T-helper 17 cell (primary cell): Measurements from ENCODE around the gene RGS1. TPM values are rescaled to one million over a fixed set of nuclear protein-coding genes. Genes with fewer than 3 reads are reported as not detected.
"Not testable (repeated sequence)": the region's sequence is repeated elsewhere in the genome, so short reads cannot be mapped to it uniquely, and the experiment has no call there.

ENCODE experiments used
- ATAC-seq: fragments of 150-1000 bp; cut with Tn5 transposase; 2 replicates; pipeline ENCODE4 v1.10.0; 2021; ENCODE audit warnings: mild to moderate bottlenecking, moderate library complexity
- DNase-seq, 3 donors: peaks; one replicate each; pipeline versions ENCODE4 v3.0.0 to v3.0.0-alpha.2; 2020 to 2021
- H3K9me3 ChIP-seq: one replicate; pipeline ENCODE4 v1.7.0; 2013; ENCODE audit warnings: low read length, mild to moderate bottlenecking; ENCODE audit not compliant: control insufficient read depth, poor library complexity, severe bottlenecking
- H3K27ac Mint-ChIP-seq: one replicate; pipeline ENCODE4 v1.8.0; 2022; ENCODE audit warnings: mild to moderate bottlenecking, moderate library complexity, mixed read lengths
- H3K27me3 Mint-ChIP-seq: one replicate; pipeline ENCODE4 v1.8.0; 2022; ENCODE audit warnings: mixed read lengths
- H3K36me3 Mint-ChIP-seq: one replicate; pipeline ENCODE4 v1.8.0; 2022; ENCODE audit warnings: low read depth, mixed read lengths
- H3K4me1 Mint-ChIP-seq: one replicate; pipeline ENCODE4 v1.8.0; 2022; ENCODE audit warnings: mild to moderate bottlenecking, mixed read lengths
- H3K4me3 Mint-ChIP-seq: one replicate; pipeline ENCODE4 v1.8.0; 2022; ENCODE audit warnings: mild to moderate bottlenecking, moderate library complexity, mixed read lengths
- total RNA-seq, 4 donors: library from RNA in 2 of 4; stranded (reverse) in 2 of 4; gene quantifications; one replicate each; pipeline ENCODE4 v1.2.3 and lab custom pipeline; 2022 to 2026

The RGS1 gene
- total RNA-seq (100 to 1,000 TPM; 387 to 736 TPM), total RNA-seq (lab: John Stamatoyannopoulos, UW) (164 to 959 reads per million in 2 donors)

GRCh38 chr1:192575499-192576189 is at the start of gene RGS1:
Gene RGS1, plus strand, starts transcription at chr1:192575773. Its CDS starts 20 bp downstream, at chr1:192575793.
- peaks cover 43% of the 10 kb centered on the region for H3K4me1 Mint-ChIP-seq
- peak; percentile 87 for ATAC-seq
- no peaks in the 10 kb centered on the region for H3K27me3 Mint-ChIP-seq
- peak; percentile 30 to 62 (median 62) for DNase-seq
- peaks cover 3% of the 10 kb centered on the region for H3K36me3 Mint-ChIP-seq
- H3K4me3 Mint-ChIP-seq = peak within 1 kb of the TSS; percentile 93
- H3K9me3 ChIP-seq = no peaks in the 10 kb centered on the region
- H3K27ac Mint-ChIP-seq = peak within 1 kb of the TSS; percentile 98

GRCh38 chr1:192527111-192527795 is 48.3 kb upstream of the RGS1 start:
- Mint-ChIP-seq H3K4me1 (peaks cover 18% of the 10 kb centered on the region), H3K27me3 (no peaks in the 10 kb centered on the region), H3K4me3 (no peak overlapping the region), H3K27ac (no peak overlapping the region), H3K36me3 (peaks cover 2% of the 10 kb centered on the region)
- no peak for DNase-seq
- H3K9me3 ChIP-seq = no peaks in the 10 kb centered on the region
- ATAC-seq = no peak

GRCh38 chr1:192527950-192528349 is 47.6 kb upstream of the RGS1 start:
- H3K27me3 Mint-ChIP-seq = no peaks in the 10 kb centered on the region
- no peak overlapping the region for H3K27ac Mint-ChIP-seq
- peaks cover 18% of the 10 kb centered on the region for H3K4me1 Mint-ChIP-seq
- DNase-seq (no peak), ATAC-seq (no peak)
- H3K4me3 Mint-ChIP-seq = no peak overlapping the region
- H3K9me3 ChIP-seq = no peaks in the 10 kb centered on the region
- H3K36me3 Mint-ChIP-seq = peaks cover 2% of the 10 kb centered on the region

- H3K27ac Mint-ChIP-seq = no peak overlapping the region
- no peaks in the 10 kb centered on the region for H3K9me3 ChIP-seq
- no peaks in the 10 kb centered on the region for H3K27me3 Mint-ChIP-seq
- DNase-seq (no peak), ATAC-seq (no peak)
- H3K4me3 Mint-ChIP-seq = no peak overlapping the region
- peaks cover 2% of the 10 kb centered on the region for H3K36me3 Mint-ChIP-seq
- peaks cover 18% of the 10 kb centered on the region for H3K4me1 Mint-ChIP-seq
These were observed 46.4 kb upstream of the RGS1 start for GRCh38 chr1:192529031-192529755.

GRCh38 chr1:192529811-192530210 is 45.8 kb upstream of the RGS1 start:
- DNase-seq (no peak), ATAC-seq (no peak)
- no peaks in the 10 kb centered on the region for H3K9me3 ChIP-seq
- H3K27me3 Mint-ChIP-seq = no peaks in the 10 kb centered on the region
- H3K4me1 Mint-ChIP-seq = peaks cover 15% of the 10 kb centered on the region
- H3K27ac Mint-ChIP-seq = peak overlapping the region; percentile 70
- no peak overlapping the region for H3K4me3 Mint-ChIP-seq
- peaks cover 2% of the 10 kb centered on the region for H3K36me3 Mint-ChIP-seq

- H3K27me3 Mint-ChIP-seq = no peaks in the 10 kb centered on the region
- DNase-seq (no peak), ATAC-seq (peak; percentile 61)
- H3K36me3 Mint-ChIP-seq = peaks cover 2% of the 10 kb centered on the region
- H3K4me1 Mint-ChIP-seq = peaks cover 15% of the 10 kb centered on the region
- no peak overlapping the region for H3K4me3 Mint-ChIP-seq
- peak overlapping the region; percentile 70 for H3K27ac Mint-ChIP-seq
- H3K9me3 ChIP-seq = no peaks in the 10 kb centered on the region
These were observed 45.3 kb upstream of the RGS1 start for GRCh38 chr1:192530254-192530653.

- H3K36me3 Mint-ChIP-seq, H3K9me3 ChIP-seq, H3K27ac Mint-ChIP-seq, H3K27me3 Mint-ChIP-seq, H3K4me3 Mint-ChIP-seq: not testable (repeated sequence)
- H3K4me1 Mint-ChIP-seq = peaks cover 15% of the 10 kb centered on the region
- ATAC-seq = peak; percentile 89
- DNase-seq = peak in 1 of 3 donors; percentile 25
These were observed 44.4 kb upstream of the RGS1 start for GRCh38 chr1:192531037-192531703.

- Mint-ChIP-seq H3K4me3 (no peak overlapping the region), H3K27me3 (no peaks in the 10 kb centered on the region), H3K4me1 (peaks cover 24% of the 10 kb centered on the region), H3K36me3 (no peaks in the 10 kb centered on the region), H3K27ac (peak overlapping the region; percentile 37)
- ATAC-seq = no peak
- no peak for DNase-seq
- H3K9me3 ChIP-seq = no peaks in the 10 kb centered on the region
These were observed 40.9 kb upstream of the RGS1 start for GRCh38 chr1:192534666-192535065.

GRCh38 chr1:192535916-192536664 is 39.5 kb upstream of the RGS1 start:
- H3K4me3 Mint-ChIP-seq = no peak overlapping the region
- no peaks in the 10 kb centered on the region for H3K27me3 Mint-ChIP-seq
- no peak for ATAC-seq
- H3K4me1 Mint-ChIP-seq = peaks cover 21% of the 10 kb centered on the region
- no peak for DNase-seq
- no peaks in the 10 kb centered on the region for H3K9me3 ChIP-seq
- H3K27ac Mint-ChIP-seq = peak overlapping the region; percentile 98
- no peaks in the 10 kb centered on the region for H3K36me3 Mint-ChIP-seq

- peak overlapping the region; percentile 98 for H3K27ac Mint-ChIP-seq
- peak; percentile 79 for ATAC-seq
- no peaks in the 10 kb centered on the region for H3K9me3 ChIP-seq
- DNase-seq = no peak
- H3K27me3 Mint-ChIP-seq = no peaks in the 10 kb centered on the region
- no peaks in the 10 kb centered on the region for H3K36me3 Mint-ChIP-seq
- H3K4me1 Mint-ChIP-seq = peaks cover 26% of the 10 kb centered on the region
- peak overlapping the region; percentile 74 for H3K4me3 Mint-ChIP-seq
These were observed 36.9 kb upstream of the RGS1 start for GRCh38 chr1:192538407-192539296.

- H3K36me3 Mint-ChIP-seq = no peaks in the 10 kb centered on the region
- H3K27ac Mint-ChIP-seq = peak overlapping the region; percentile 98
- peak overlapping the region; percentile 74 for H3K4me3 Mint-ChIP-seq
These were observed 36.1 kb upstream of the RGS1 start for GRCh38 chr1:192539297-192540092.

More at GRCh38 chr1:192539297-192540092, 36.1 kb upstream of the RGS1 start:
- no peaks in the 10 kb centered on the region for H3K9me3 ChIP-seq
- Mint-ChIP-seq H3K27me3 (no peaks in the 10 kb centered on the region), H3K4me1 (peaks cover 26% of the 10 kb centered on the region)
- no peak for DNase-seq
- ATAC-seq = peak; percentile 70
